BLaER1 (cell line): ENCODE results near the gene RAP1GAP.
A peak's percentile ranks its signal among the peaks of the same experiment; 100 is the strongest.

ENCODE experiments used
- H3K27ac ChIP-seq: shearing (Covaris generic); formaldehyde crosslinking; 2 replicates; pipeline ENCODE4 v1.8.1; 2022
- H3K27me3 ChIP-seq: shearing (Covaris generic); formaldehyde crosslinking; 2 replicates; pipeline ENCODE4 v1.8.1; 2022
- H3K36me3 ChIP-seq: shearing (Covaris generic); formaldehyde crosslinking; 2 replicates; pipeline ENCODE4 v1.8.1; 2022
- H3K4me1 ChIP-seq: shearing (Covaris generic); formaldehyde crosslinking; 2 replicates; pipeline ENCODE4 v1.8.1; 2022
- H3K4me2 ChIP-seq: shearing (Covaris generic); formaldehyde crosslinking; 2 replicates; pipeline ENCODE4 v1.8.1; 2022
- H3K4me3 ChIP-seq: shearing (Covaris generic); formaldehyde crosslinking; 2 replicates; pipeline ENCODE4 v1.8.1; 2022
- H3K9ac ChIP-seq: shearing (Covaris generic); formaldehyde crosslinking; 2 replicates; pipeline ENCODE4 v1.8.1; 2022
- H3K9me3 ChIP-seq: shearing (Covaris generic); formaldehyde crosslinking; 2 replicates; pipeline ENCODE4 v1.8.1; 2022
- H4K20me1 ChIP-seq: shearing (Covaris generic); formaldehyde crosslinking; 2 replicates; pipeline ENCODE4 v1.8.1; 2022
- Cebpa-rat ChIP-seq: shearing (Covaris generic); IDR thresholded peaks from 2 replicates; pipeline ENCODE4 v1.8.1; 2022

RAP1GAP gene

GRCh38 chr1:21663248-21663950, 5.8 kb downstream of the RAP1GAP start:
- TF ChIP-seq Cebpa-rat: no peak
- H3K27me3 ChIP-seq: peaks cover 8% of the 10 kb centered on the region; the same call in 1 of the 2 replicates
- H3K4me1 ChIP-seq: peaks cover 58% of the 10 kb centered on the region
- peak overlapping the region; percentile 74 for H3K4me2 ChIP-seq
- H3K27ac ChIP-seq: no peak overlapping the region
- H3K36me3 ChIP-seq: no peaks in the 10 kb centered on the region
- H3K9ac ChIP-seq: no peak overlapping the region
- H3K4me3 ChIP-seq: no peak overlapping the region
- H3K9me3 ChIP-seq: no peaks in the 10 kb centered on the region
- peaks cover 28% of the 10 kb centered on the region for H4K20me1 ChIP-seq

GRCh38 chr1:21662426-21663247, 6.5 kb downstream of the RAP1GAP start:
- H3K9me3 ChIP-seq: no peaks in the 10 kb centered on the region
- no peak overlapping the region for H3K27ac ChIP-seq
- no peaks in the 10 kb centered on the region for H3K36me3 ChIP-seq
- TF ChIP-seq Cebpa-rat: no peak
- no peak overlapping the region for H3K4me3 ChIP-seq
- peaks cover 5% of the 10 kb centered on the region; the same call in 1 of the 2 replicates for H3K27me3 ChIP-seq
- H3K4me1 ChIP-seq: peaks cover 51% of the 10 kb centered on the region
- no peak overlapping the region for H3K4me2 ChIP-seq
- peaks cover 36% of the 10 kb centered on the region for H4K20me1 ChIP-seq
- no peak overlapping the region for H3K9ac ChIP-seq

GRCh38 chr1:21661886-21662285, 7.3 kb downstream of the RAP1GAP start:
- Histone ChIP-seq H3K27me3 (peaks cover 5% of the 10 kb centered on the region; the same call in 1 of the 2 replicates), H3K9ac (no peak overlapping the region)

GRCh38 chr1:21659924-21660326, 9.2 kb downstream of the RAP1GAP start:
- TF ChIP-seq Cebpa-rat: no peak
- Histone ChIP-seq H4K20me1 (peaks cover 63% of the 10 kb centered on the region), H3K9me3 (no peaks in the 10 kb centered on the region), H3K36me3 (no peaks in the 10 kb centered on the region), H3K9ac (no peak overlapping the region), H3K4me2 (peak overlapping the region; percentile 94), H3K4me1 (peaks cover 23% of the 10 kb centered on the region), H3K27ac (no peak overlapping the region), H3K27me3 (peaks cover 5% of the 10 kb centered on the region; the same call in 1 of the 2 replicates), H3K4me3 (no peak overlapping the region)

More at GRCh38 chr1:21661886-21662285, 7.3 kb downstream of the RAP1GAP start:
- Histone ChIP-seq H3K9me3 (no peaks in the 10 kb centered on the region), H3K36me3 (no peaks in the 10 kb centered on the region), H4K20me1 (peaks cover 43% of the 10 kb centered on the region), H3K4me2 (no peak overlapping the region), H3K27ac (no peak overlapping the region), H3K4me3 (no peak overlapping the region), H3K4me1 (peaks cover 43% of the 10 kb centered on the region)
- no peak for TF ChIP-seq Cebpa-rat

- H3K27me3 ChIP-seq: peaks cover 6% of the 10 kb centered on the region; the same call in 1 of the 2 replicates
Observed at GRCh38 chr1:21659099-21659923, 9.8 kb downstream of the RAP1GAP start.

GRCh38 chr1:21657456-21658190, 11.5 kb downstream of the RAP1GAP start:
- no peak for TF ChIP-seq Cebpa-rat
- Histone ChIP-seq H3K4me1 (peaks cover 15% of the 10 kb centered on the region), H4K20me1 (peaks cover 83% of the 10 kb centered on the region), H3K36me3 (no peaks in the 10 kb centered on the region), H3K27ac (no peak overlapping the region), H3K27me3 (peaks cover 19% of the 10 kb centered on the region), H3K4me2 (no peak overlapping the region), H3K9ac (no peak overlapping the region), H3K9me3 (no peaks in the 10 kb centered on the region), H3K4me3 (no peak overlapping the region)

More at GRCh38 chr1:21659099-21659923, 9.8 kb downstream of the RAP1GAP start:
- H3K4me3 ChIP-seq: peak overlapping the region; percentile 60
- H4K20me1 ChIP-seq: peaks cover 69% of the 10 kb centered on the region
- no peak overlapping the region for H3K27ac ChIP-seq
- no peaks in the 10 kb centered on the region for H3K36me3 ChIP-seq
- peak overlapping the region; percentile 94 for H3K4me2 ChIP-seq
- H3K4me1 ChIP-seq: peaks cover 17% of the 10 kb centered on the region
- TF ChIP-seq Cebpa-rat: no peak
- no peak overlapping the region for H3K9ac ChIP-seq
- H3K9me3 ChIP-seq: no peaks in the 10 kb centered on the region

- H3K4me2 ChIP-seq: no peak overlapping the region
- H3K9ac ChIP-seq: no peak overlapping the region
- no peaks in the 10 kb centered on the region for H3K9me3 ChIP-seq
- H3K4me3 ChIP-seq: no peak overlapping the region
- H3K36me3 ChIP-seq: no peaks in the 10 kb centered on the region
- H4K20me1 ChIP-seq: peaks cover 84% of the 10 kb centered on the region
- peaks cover 37% of the 10 kb centered on the region for H3K27me3 ChIP-seq
- peaks cover 28% of the 10 kb centered on the region for H3K4me1 ChIP-seq
- no peak for TF ChIP-seq Cebpa-rat
- no peak overlapping the region for H3K27ac ChIP-seq
Observed at GRCh38 chr1:21655748-21656147, 13.4 kb downstream of the RAP1GAP start.

GRCh38 chr1:21655259-21655658, 13.9 kb downstream of the RAP1GAP start:
- H3K9ac ChIP-seq: no peak overlapping the region
- peaks cover 89% of the 10 kb centered on the region for H4K20me1 ChIP-seq
- H3K4me3 ChIP-seq: no peak overlapping the region
- H3K27ac ChIP-seq: no peak overlapping the region
- no peak overlapping the region for H3K4me2 ChIP-seq
- H3K27me3 ChIP-seq: peaks cover 42% of the 10 kb centered on the region
- peaks cover 29% of the 10 kb centered on the region for H3K4me1 ChIP-seq
- no peaks in the 10 kb centered on the region for H3K9me3 ChIP-seq
- no peaks in the 10 kb centered on the region for H3K36me3 ChIP-seq
- TF ChIP-seq Cebpa-rat: no peak

GRCh38 chr1:21654209-21654608, 14.9 kb downstream of the RAP1GAP start:
- H3K36me3 ChIP-seq: no peaks in the 10 kb centered on the region
- no peak for TF ChIP-seq Cebpa-rat
- peaks cover 89% of the 10 kb centered on the region for H4K20me1 ChIP-seq
- H3K27ac ChIP-seq: no peak overlapping the region
- peaks cover 47% of the 10 kb centered on the region for H3K27me3 ChIP-seq
- no peak overlapping the region for H3K9ac ChIP-seq
- H3K4me3 ChIP-seq: no peak overlapping the region
- no peaks in the 10 kb centered on the region for H3K9me3 ChIP-seq
- H3K4me1 ChIP-seq: peaks cover 21% of the 10 kb centered on the region
- no peak overlapping the region for H3K4me2 ChIP-seq
